ENCODE measurements around the gene OR2A2. TPM values are rescaled to one million over a fixed set of nuclear protein-coding genes. Genes with fewer than 3 reads are reported as not detected.

OR2A2 gene
- total RNA-seq, 2 donors from 2014 or later, result not detected

Other genes with a start within 250 kb of the OR2A2 start
- gene TCAF1, start 207.4 kb upstream of the OR2A2 start, total RNA-seq, result 10 to 100 TPM; 13.2 to 18.5 TPM
- not detected for gene OR2F2, start 174.3 kb upstream of the OR2A2 start, total RNA-seq
- not detected for gene OR2F1, start 154.7 kb upstream of the OR2A2 start, total RNA-seq
- gene OR6B1, start 109.3 kb upstream of the OR2A2 start, total RNA-seq, result not detected
- gene OR2A5, start 60.6 kb upstream of the OR2A2 start, total RNA-seq, result not detected
- gene OR2A25, start 39.8 kb upstream of the OR2A2 start, total RNA-seq, result not detected
- not detected for gene OR2A12, start 23.3 kb upstream of the OR2A2 start, total RNA-seq
- gene OR2A14, start 13.6 kb downstream of the OR2A2 start, total RNA-seq, result not detected
- 1 to 10 TPM; 1.5 to 4.2 TPM for gene CTAGE4, start 73.9 kb downstream of the OR2A2 start, total RNA-seq
- 1 to 10 TPM; 3.8 to 7.4 TPM for gene ARHGEF35, start 86.2 kb downstream of the OR2A2 start, total RNA-seq
- gene OR2A42, start 130.0 kb downstream of the OR2A2 start, total RNA-seq, result not detected
- gene OR2A7, start 155.2 kb downstream of the OR2A2 start, total RNA-seq, result 1 to 10 TPM; 2.0 to 5.4 TPM
- 1 to 10 TPM in 1 of 2 donors, not detected in 1; 1.5 TPM for gene CTAGE8, start 159.7 kb downstream of the OR2A2 start, total RNA-seq
- not detected for gene OR2A1, start 202.8 kb downstream of the OR2A2 start, total RNA-seq
- gene ARHGEF5, start 245.8 kb downstream of the OR2A2 start, total RNA-seq, result 10 to 100 TPM; 13.4 to 16.8 TPM

All from activated T-cell treated with anti-CD3 and anti-CD28 coated beads, Interleukin-2, amount 50 U/mL, for 72 hours (primary cell).